Umbilical cord (tissue), 2 donors: Measurements from ENCODE around the gene REL. TPM values are rescaled to one million over a fixed set of nuclear protein-coding genes. Genes with fewer than 3 reads are reported as not detected.
A peak's percentile ranks its signal among the peaks of the same experiment; 100 is the strongest.
"Not testable (repeated sequence)": the region's sequence is repeated elsewhere in the genome, so short reads cannot be mapped to it uniquely, and the experiment has no call there.

Experiments
- DNase-seq: peaks from one replicate; pipeline ENCODE4 v3.0.0-alpha.2; 2015; ENCODE audit warnings: low spot score
- total RNA-seq: library from RNA; depleted of rRNA; stranded (reverse); fragments of >200 nt; gene quantifications from one replicate; pipeline ENCODE4 v1.2.3, GENCODE V29; 2014; ENCODE audit warnings: low replicate concordance; ENCODE audit not compliant: insufficient read depth

The REL gene
- 13.2 TPM for total RNA-seq

GRCh38 chr2:60881047-60881932 is at the start of gene REL:
TSS of gene REL (plus strand) at chr2:60881574. CDS start at chr2:60881841, 267 bp downstream.
- DNase-seq, result peak; percentile 94

GRCh38 chr2:60831921-60832320 is 49.5 kb upstream of the REL start:
- no peak for DNase-seq

- DNase-seq, result no peak
These were observed 48.8 kb upstream of the REL start for GRCh38 chr2:60832621-60833020.

GRCh38 chr2:60834270-60834717 is 47.1 kb upstream of the REL start:
- DNase-seq, result no peak

- no peak for DNase-seq
These were observed 44.9 kb upstream of the REL start for GRCh38 chr2:60836491-60836890.

GRCh38 chr2:60837123-60837522 is 44.3 kb upstream of the REL start:
- DNase-seq, result no peak

- DNase-seq, result no peak
These were observed 42.9 kb upstream of the REL start for GRCh38 chr2:60838481-60838880.

- no peak for DNase-seq
These were observed 42.1 kb upstream of the REL start for GRCh38 chr2:60839126-60839813.

- DNase-seq, result no peak
These were observed 40.5 kb upstream of the REL start for GRCh38 chr2:60840880-60841279.

GRCh38 chr2:60843006-60843405 is 38.4 kb upstream of the REL start:
- DNase-seq, result no peak

- DNase-seq, result no peak
These were observed 37.3 kb upstream of the REL start for GRCh38 chr2:60844105-60844504.

- DNase-seq, result no peak
These were observed 33.5 kb upstream of the REL start for GRCh38 chr2:60847854-60848253.

- no peak for DNase-seq
These were observed 32.2 kb upstream of the REL start for GRCh38 chr2:60849187-60849586.

- DNase-seq, result no peak
These were observed 29.0 kb upstream of the REL start for GRCh38 chr2:60852282-60852860.

- no peak for DNase-seq
These were observed 27.8 kb upstream of the REL start for GRCh38 chr2:60853531-60853930.

GRCh38 chr2:60855989-60856669 is 25.2 kb upstream of the REL start:
- DNase-seq, result no peak

GRCh38 chr2:60857056-60857455 is 24.3 kb upstream of the REL start:
- DNase-seq, result no peak

- no peak for DNase-seq
These were observed 22.5 kb upstream of the REL start for GRCh38 chr2:60858897-60859311.

- DNase-seq, result no peak
These were observed 19.6 kb upstream of the REL start for GRCh38 chr2:60861736-60862135.

GRCh38 chr2:60862642-60863041 is 18.7 kb upstream of the REL start:
- DNase-seq, result no peak

- DNase-seq, result not testable (repeated sequence)
These were observed 16.0 kb upstream of the REL start for GRCh38 chr2:60865361-60865760.

- no peak for DNase-seq
These were observed 14.4 kb upstream of the REL start for GRCh38 chr2:60867007-60867406.
